Lower leg skin (tissue), 3 donors: Measurements from ENCODE around the gene SELENOP.

Source experiments
- CTCF ChIP-seq, 3 donors: fragments of 450-650 bp; IDR thresholded peaks; one replicate each; pipeline ENCODE4 v1.5.1; 2016; ENCODE audit warnings: antibody characterized with exemption in 3 of 3, mild to moderate bottlenecking in 3 of 3, moderate library complexity in 2 of 3
- POLR2A ChIP-seq, 2 donors: fragments of 450-650 bp; IDR thresholded peaks; one replicate each; pipeline ENCODE4 v1.6.1; 2016 to 2017; ENCODE audit warnings: antibody characterized with exemption in 2 of 2, mild to moderate bottlenecking in 1 of 2, moderate library complexity in 1 of 2

- no peak for TF ChIP-seq CTCF (IDR thresholded peaks at IDR 0.05)
- TF ChIP-seq POLR2A (IDR thresholded peaks at IDR 0.05): no peak
Observed at GRCh38 chr5:42767491-42768105, 44.1 kb downstream of the SELENOP start.
